K562 (cell line): ENCODE results near the gene MACROD2. TPM values are rescaled to one million over a fixed set of nuclear protein-coding genes. Genes with fewer than 3 reads are reported as not detected.

Experiments
- DEAF1 ChIP-seq: fragments of 450-650 bp; formaldehyde crosslinking; IDR thresholded peaks from 2 replicates; pipeline ENCODE4 v1.4.0; 2020; ENCODE audit warnings: mild to moderate bottlenecking, moderate library complexity
- MXD1 ChIP-seq: fragments of 250-450 bp; sonication (Bioruptor Pico); IDR thresholded peaks from 2 replicates; pipeline ENCODE4 v1.8.0; 2021; ENCODE audit warnings: borderline replicate concordance, mild to moderate bottlenecking, moderate library complexity; ENCODE audit not compliant: poor library complexity, severe bottlenecking
- NFIX ChIP-seq: fragments of 250-450 bp; sonication (Bioruptor Pico); IDR thresholded peaks from 2 replicates; pipeline ENCODE4 v1.4.0; 2020; ENCODE audit warnings: low read depth, mild to moderate bottlenecking, moderate library complexity
- SMARCE1 ChIP-seq: fragments of 450-650 bp; IDR thresholded peaks from 2 replicates; pipeline ENCODE4 v1.7.1; 2016; ENCODE audit warnings: mild to moderate bottlenecking
- ZNF696 ChIP-seq: fragments of 250-450 bp; sonication (Bioruptor Pico); conservative IDR thresholded peaks from 2 replicates; pipeline ENCODE4 v1.4.0; 2020; ENCODE audit warnings: mild to moderate bottlenecking, moderate library complexity
- polyA plus RNA-seq, 8 experiments: library from polyadenylated mRNA; depleted of rRNA in 4 of 8; stranded (reverse) in 5 of 8; unstranded in 3 of 8; fragments of >200 nt; fragmentation: Nextera tagmentation in 2 of 8; fragmentation: Illumina TruSeq in 1 of 8; extraction: Ambion mirVana in 2 of 8; extraction: Trizol in 1 of 8; gene quantifications; 2 replicates each; pipeline versions ENCODE4 v1.2.1 to v1.2.3, GENCODE V29; 2011 to 2014; ENCODE audit warnings: inconsistent platforms in 1 of 8, missing spikeins in 1 of 8
- total RNA-seq, 7 experiments: library from RNA; depleted of rRNA in 6 of 7; stranded (reverse); fragments of >200 nt in 6 of 7; fragmentation: Illumina TruSeq in 2 of 7; extraction: Trizol in 2 of 7; gene quantifications; 2 replicates each; pipeline versions ENCODE4 v1.2.1 to v1.2.3, GENCODE V29; 2011 to 2021; ENCODE audit warnings: low replicate concordance in 1 of 7
- TF ChIP-seq, protein P1 (sequence below), 2 experiments: fragments of 450-650 bp; IDR thresholded peaks; 2 replicates each; pipeline ENCODE4 v1.6.1; 2016; ENCODE audit warnings: mild to moderate bottlenecking in 2 of 2, borderline replicate concordance in 1 of 2, low read depth in 1 of 2, moderate library complexity in 1 of 2

MACROD2 gene
- total and polyA plus RNA-seq, 9 of the 15 experiments (the other 6 are each of a cell fraction or from before 2014, with no cell fraction given), result not detected

- TF ChIP-seq DEAF1 (no peak), SMARCE1 (no peak), NFIX (CRISPR knock-in tag) (no peak), MXD1 (no peak), ZNF696 (no peak)
- TF ChIP-seq, protein P1, sequence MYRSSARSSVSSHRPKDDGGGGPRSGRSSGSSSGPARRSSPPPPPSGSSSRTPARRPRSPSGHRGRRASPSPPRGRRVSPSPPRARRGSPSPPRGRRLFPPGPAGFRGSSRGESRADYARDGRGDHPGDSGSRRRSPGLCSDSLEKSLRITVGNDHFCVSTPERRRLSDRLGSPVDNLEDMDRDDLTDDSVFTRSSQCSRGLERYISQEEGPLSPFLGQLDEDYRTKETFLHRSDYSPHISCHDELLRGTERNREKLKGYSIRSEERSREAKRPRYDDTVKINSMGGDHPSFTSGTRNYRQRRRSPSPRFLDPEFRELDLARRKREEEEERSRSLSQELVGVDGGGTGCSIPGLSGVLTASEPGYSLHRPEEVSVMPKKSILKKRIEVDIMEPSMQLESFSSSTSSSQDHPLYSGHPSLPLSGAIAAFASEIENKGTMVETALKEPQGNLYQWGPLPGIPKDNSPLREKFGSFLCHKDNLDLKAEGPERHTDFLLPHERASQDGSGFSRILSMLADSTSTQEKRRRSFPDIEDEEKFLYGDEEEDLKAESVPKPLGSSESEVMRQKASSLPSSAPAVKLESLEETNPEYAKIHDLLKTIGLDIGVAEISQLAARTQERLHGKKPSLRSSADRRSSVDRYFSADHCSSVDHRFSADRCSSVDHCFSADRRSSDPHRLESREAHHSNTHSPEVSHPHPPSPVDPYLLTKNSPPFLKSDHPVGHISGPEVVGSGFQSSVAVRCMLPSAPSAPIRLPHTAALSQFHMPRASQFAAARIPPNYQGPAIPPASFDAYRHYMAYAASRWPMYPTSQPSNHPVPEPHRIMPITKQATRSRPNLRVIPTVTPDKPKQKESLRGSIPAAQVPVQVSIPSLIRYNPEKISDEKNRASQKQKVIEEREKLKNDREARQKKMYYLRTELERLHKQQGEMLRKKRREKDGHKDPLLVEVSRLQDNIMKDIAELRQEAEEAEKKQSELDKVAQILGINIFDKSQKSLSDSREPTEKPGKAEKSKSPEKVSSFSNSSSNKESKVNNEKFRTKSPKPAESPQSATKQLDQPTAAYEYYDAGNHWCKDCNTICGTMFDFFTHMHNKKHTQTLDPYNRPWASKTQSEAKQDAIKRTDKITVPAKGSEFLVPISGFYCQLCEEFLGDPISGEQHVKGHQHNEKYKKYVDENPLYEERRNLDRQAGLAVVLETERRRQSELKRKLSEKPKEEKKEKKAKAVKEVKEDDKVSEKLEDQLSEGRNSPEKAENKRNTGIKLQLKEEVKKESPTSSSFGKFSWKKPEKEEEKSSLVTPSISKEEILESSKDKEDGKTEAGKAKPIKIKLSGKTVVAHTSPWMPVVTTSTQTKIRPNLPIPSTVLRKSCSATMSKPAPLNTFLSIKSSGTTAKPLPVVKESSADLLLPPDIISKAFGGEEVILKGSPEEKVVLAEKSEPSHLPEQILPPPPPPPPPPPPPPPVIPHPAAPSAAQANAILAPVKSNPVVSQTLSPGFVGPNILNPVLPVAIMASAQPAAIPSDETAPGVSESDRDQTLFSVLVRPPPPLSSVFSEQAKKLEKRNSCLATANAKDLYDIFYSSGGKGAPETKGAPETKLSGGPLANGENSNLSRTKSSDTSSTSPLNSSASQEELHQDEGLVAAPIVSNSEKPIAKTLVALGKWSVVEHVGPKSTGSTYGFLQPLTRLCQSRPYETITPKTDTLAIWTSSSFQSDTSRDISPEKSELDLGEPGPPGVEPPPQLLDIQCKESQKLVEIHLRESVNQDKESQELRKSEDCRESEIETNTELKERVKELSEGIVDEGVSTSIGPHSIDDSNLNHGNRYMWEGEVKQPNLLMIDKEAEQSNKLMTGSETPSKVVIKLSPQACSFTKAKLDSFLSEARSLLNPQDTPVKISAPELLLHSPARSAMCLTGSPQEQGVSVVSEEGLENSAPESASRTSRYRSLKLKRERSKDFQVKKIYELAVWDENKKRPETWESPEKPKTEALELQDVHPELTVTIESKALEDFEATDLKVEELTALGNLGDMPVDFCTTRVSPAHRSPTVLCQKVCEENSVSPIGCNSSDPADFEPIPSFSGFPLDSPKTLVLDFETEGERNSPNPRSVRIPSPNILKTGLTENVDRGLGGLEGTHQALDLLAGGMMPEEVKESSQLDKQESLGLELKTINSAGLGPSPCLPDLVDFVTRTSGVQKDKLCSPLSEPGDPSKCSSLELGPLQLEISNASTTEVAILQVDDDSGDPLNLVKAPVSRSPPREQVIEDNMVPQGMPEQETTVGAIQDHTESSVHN (IDR thresholded peaks at IDR 0.05; ENCODE audit: borderline replicate concordance in 1 of 2, low read depth in 1 of 2), result no peak
Measured at GRCh38 chr20:15240801-15241200, 1245.5 kb downstream of the MACROD2 start (continued).
